ENCODE measurements around the gene FLT1.
A peak's percentile ranks its signal among the peaks of the same experiment; 100 is the strongest.

Gene FLT1

DNA sequence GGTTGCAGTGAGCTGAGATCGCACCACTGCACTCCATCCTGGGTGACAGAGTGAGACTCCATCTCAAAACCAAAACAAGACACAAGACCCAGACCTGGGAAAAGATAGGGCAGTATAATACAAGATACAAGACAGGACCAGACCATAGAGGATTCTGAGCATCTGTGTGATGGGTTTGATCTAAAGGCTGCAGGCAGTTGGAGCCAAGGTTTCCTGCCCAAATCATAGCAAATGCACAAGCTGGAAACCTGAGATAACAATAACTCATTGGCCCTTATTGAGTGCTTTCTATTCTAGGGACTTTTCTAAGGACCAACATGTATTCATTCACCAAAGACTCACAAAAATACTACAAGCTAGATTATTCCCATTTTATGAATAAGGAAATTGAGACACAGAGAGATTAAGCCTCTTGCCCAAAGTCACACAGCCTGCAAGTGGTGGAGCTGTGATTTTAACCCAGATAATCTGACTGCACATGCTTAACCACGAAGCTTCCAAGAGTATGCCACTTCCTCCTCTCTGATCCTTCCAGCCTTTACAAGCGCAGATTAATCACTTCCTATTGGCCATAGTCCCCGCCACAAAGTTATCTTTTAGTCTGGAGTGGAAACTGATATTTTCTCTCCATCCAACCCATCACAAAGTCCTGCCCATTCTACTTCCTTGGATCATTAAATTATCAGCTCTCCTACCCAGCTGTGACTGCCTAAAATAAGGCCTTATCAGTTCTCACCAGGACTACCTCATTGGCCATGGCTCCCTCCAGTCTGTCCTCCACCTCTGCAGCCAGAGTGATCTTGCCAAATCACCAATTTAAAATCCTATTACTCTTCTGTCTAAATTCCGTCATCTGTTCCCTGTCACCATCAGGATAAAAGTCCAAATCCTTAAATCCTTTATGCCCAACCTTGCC, 147.2 kb downstream of the FLT1 start (continued):
- TF ChIP-seq ZNF664 (tag by site-specific recombination; IDR thresholded peaks at IDR 0.05): no peak

DNA sequence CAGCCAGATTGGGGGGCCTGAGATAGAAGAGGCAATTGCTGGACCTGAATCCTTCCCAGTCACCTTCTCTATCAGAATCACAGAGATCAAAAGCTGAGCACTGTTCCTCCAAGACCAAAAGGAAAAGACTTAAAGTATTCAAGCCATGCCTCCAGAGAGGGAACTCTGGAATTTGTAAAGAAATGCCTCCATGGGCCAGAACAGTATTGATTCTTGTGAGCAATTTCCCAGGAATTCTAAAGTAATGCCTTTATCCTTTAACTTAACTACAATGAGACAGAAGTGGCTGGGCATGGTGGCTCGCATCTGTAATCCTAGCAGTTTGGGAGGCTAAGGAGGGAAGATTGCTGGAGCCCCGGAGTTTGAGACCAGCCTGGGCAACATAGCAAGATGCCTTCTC, 148.8 kb downstream of the FLT1 start:
- H3K27ac ChIP-seq (ENCODE audit: extremely low read depth, low read depth, low read length): no peak overlapping the region
- H3K4me3 ChIP-seq (ENCODE audit: low read depth, low read length): no peak overlapping the region
- H3K9me3 ChIP-seq (ENCODE audit: control insufficient read depth, insufficient read depth, low read depth, low read length): no peaks in the 10 kb centered on the region
- ChIA-PET POLR2A (no interaction called here), CTCF (no interaction called here)
- no peaks in the 10 kb centered on the region for H3K4me1 ChIP-seq (ENCODE audit: control insufficient read depth, insufficient read depth, low read length)
- H3K36me3 ChIP-seq (ENCODE audit: control insufficient read depth in 2 of 2, insufficient read depth in 1 of 2, low read length in 2 of 2): no peaks in the 10 kb centered on the region
- TF ChIP-seq, protein P1, sequence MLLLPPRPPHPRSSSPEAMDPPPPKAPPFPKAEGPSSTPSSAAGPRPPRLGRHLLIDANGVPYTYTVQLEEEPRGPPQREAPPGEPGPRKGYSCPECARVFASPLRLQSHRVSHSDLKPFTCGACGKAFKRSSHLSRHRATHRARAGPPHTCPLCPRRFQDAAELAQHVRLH (tag by site-specific recombination; IDR thresholded peaks at IDR 0.05): no peak
- TF ChIP-seq ZNF621 (tag by site-specific recombination; IDR thresholded peaks at IDR 0.05) (no peak), ZNF658 (tag by site-specific recombination; IDR thresholded peaks at IDR 0.05) (no peak), SCRT2 (tag by site-specific recombination; IDR thresholded peaks at IDR 0.05) (no peak), BCL11B (tag by site-specific recombination; IDR thresholded peaks at IDR 0.05; ENCODE audit: low read depth) (no peak), KLF10 (tag by site-specific recombination; IDR thresholded peaks at IDR 0.05) (no peak), ZNF596 (tag by site-specific recombination; IDR thresholded peaks at IDR 0.05) (no peak), ZNF529 (tag by site-specific recombination; IDR thresholded peaks at IDR 0.05; ENCODE audit: insufficient replicate concordance) (no peak), ZNF670 (tag by site-specific recombination; IDR thresholded peaks at IDR 0.05; ENCODE audit: low read depth) (no peak), KLF8 (tag by site-specific recombination; IDR thresholded peaks at IDR 0.05) (no peak)
- TF ChIP-seq, protein P2, sequence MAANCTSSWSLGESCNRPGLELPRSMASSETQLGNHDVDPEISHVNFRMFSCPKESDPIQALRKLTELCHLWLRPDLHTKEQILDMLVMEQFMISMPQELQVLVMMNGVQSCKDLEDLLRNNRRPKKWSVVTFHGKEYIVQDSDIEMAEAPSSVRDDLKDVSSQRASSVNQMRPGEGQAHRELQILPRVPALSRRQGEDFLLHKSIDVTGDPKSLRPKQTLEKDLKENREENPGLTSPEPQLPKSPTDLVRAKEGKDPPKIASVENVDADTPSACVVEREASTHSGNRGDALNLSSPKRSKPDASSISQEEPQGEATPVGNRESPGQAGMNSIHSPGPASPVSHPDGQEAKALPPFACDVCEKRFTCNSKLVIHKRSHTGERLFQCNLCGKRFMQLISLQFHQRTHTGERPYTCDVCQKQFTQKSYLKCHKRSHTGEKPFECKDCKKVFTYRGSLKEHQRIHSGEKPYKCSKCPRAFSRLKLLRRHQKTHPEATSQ (tag by site-specific recombination; IDR thresholded peaks at IDR 0.05): no peak
- TF ChIP-seq, protein P3, sequence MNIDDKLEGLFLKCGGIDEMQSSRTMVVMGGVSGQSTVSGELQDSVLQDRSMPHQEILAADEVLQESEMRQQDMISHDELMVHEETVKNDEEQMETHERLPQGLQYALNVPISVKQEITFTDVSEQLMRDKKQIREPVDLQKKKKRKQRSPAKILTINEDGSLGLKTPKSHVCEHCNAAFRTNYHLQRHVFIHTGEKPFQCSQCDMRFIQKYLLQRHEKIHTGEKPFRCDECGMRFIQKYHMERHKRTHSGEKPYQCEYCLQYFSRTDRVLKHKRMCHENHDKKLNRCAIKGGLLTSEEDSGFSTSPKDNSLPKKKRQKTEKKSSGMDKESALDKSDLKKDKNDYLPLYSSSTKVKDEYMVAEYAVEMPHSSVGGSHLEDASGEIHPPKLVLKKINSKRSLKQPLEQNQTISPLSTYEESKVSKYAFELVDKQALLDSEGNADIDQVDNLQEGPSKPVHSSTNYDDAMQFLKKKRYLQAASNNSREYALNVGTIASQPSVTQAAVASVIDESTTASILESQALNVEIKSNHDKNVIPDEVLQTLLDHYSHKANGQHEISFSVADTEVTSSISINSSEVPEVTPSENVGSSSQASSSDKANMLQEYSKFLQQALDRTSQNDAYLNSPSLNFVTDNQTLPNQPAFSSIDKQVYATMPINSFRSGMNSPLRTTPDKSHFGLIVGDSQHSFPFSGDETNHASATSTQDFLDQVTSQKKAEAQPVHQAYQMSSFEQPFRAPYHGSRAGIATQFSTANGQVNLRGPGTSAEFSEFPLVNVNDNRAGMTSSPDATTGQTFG (tag by site-specific recombination; IDR thresholded peaks at IDR 0.05; ENCODE audit: borderline replicate concordance): no peak
- TF ChIP-seq, protein P4, sequence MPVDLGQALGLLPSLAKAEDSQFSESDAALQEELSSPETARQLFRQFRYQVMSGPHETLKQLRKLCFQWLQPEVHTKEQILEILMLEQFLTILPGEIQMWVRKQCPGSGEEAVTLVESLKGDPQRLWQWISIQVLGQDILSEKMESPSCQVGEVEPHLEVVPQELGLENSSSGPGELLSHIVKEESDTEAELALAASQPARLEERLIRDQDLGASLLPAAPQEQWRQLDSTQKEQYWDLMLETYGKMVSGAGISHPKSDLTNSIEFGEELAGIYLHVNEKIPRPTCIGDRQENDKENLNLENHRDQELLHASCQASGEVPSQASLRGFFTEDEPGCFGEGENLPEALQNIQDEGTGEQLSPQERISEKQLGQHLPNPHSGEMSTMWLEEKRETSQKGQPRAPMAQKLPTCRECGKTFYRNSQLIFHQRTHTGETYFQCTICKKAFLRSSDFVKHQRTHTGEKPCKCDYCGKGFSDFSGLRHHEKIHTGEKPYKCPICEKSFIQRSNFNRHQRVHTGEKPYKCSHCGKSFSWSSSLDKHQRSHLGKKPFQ (tag by site-specific recombination; IDR thresholded peaks at IDR 0.05): no peak

DNA sequence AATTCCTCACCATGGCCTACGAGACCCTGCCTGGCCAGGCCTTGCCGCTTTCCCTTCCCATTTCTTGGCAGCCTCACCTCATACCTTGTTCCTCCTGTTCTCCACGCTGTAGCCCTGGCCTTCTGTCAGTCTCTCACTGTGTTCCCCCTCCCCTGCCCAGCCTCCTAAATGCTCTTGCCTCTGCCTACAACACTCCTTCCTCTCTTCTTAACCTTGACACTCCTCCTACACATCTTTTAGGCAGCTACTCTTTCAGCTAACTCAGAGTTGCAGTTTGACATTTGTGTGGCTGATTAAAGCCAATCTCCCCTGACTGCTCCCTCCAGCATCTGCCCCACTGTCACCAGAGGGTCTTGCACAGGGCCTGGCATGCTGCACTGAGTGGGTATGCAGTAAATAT, 150.8 kb downstream of the FLT1 start:
- H3K36me3 ChIP-seq (ENCODE audit: control insufficient read depth in 2 of 2, insufficient read depth in 1 of 2, low read length in 2 of 2): no peaks in the 10 kb centered on the region

More for the DNA sequence above, 150.8 kb downstream of the FLT1 start:
- CTCF ChIA-PET: no interaction called here
- no peak overlapping the region for H3K27ac ChIP-seq (ENCODE audit: extremely low read depth, low read depth, low read length)
- H3K9me3 ChIP-seq (ENCODE audit: control insufficient read depth, insufficient read depth, low read depth, low read length): no peaks in the 10 kb centered on the region
- no peak overlapping the region for H3K4me3 ChIP-seq (ENCODE audit: low read depth, low read length)
- no peaks in the 10 kb centered on the region for H3K4me1 ChIP-seq (ENCODE audit: control insufficient read depth, insufficient read depth, low read length)
- peak; percentile 79 for TF ChIP-seq EGR2 (tag by site-specific recombination; IDR thresholded peaks at IDR 0.05; ENCODE audit: low read depth)
- TF ChIP-seq ZNF830 (tag by site-specific recombination; IDR thresholded peaks at IDR 0.05; ENCODE audit: low read depth): no peak
- no peak for TF ChIP-seq KLF16 (tag by site-specific recombination; IDR thresholded peaks at IDR 0.05)
- TF ChIP-seq ZNF660 (tag by site-specific recombination; IDR thresholded peaks at IDR 0.05): no peak
- TF ChIP-seq, protein P5, sequence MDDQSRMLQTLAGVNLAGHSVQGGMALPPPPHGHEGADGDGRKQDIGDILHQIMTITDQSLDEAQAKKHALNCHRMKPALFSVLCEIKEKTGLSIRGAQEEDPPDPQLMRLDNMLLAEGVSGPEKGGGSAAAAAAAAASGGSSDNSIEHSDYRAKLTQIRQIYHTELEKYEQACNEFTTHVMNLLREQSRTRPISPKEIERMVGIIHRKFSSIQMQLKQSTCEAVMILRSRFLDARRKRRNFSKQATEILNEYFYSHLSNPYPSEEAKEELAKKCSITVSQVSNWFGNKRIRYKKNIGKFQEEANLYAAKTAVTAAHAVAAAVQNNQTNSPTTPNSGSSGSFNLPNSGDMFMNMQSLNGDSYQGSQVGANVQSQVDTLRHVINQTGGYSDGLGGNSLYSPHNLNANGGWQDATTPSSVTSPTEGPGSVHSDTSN (CRISPR knock-in tag; IDR thresholded peaks at IDR 0.05): no peak
- no peak for TF ChIP-seq ZNF610 (tag by site-specific recombination; IDR thresholded peaks at IDR 0.05; ENCODE audit: borderline replicate concordance)
- peak; percentile 58 for TF ChIP-seq ZFHX2 (tag by site-specific recombination; conservative IDR thresholded peaks at IDR 0.05)
- POLR2A ChIA-PET: no interaction called here
